ENCODE results near the gene SPINK7. TPM values are rescaled to one million over a fixed set of nuclear protein-coding genes. Genes with fewer than 3 reads are reported as not detected.

The SPINK7 gene
- total RNA-seq, 1 experiment from 2014 or later, result not detected

GRCh38 chr5:148309019-148309418 is 3.2 kb upstream of the SPINK7 start:
- no peak overlapping the region for H3K4me2 ChIP-seq (ENCODE audit: low read length)
- H3K4me3 ChIP-seq (replicated peaks in 1 of 2; ENCODE audit: low read depth in 1 of 2, low read length in 2 of 2), result no peak overlapping the region
- no peak overlapping the region for H3K9ac ChIP-seq (ENCODE audit: low read length)
- H3K9me3 ChIP-seq (ENCODE audit: control insufficient read depth in 1 of 2, insufficient read depth in 1 of 2, low read depth in 1 of 2, low read length in 2 of 2), result no peaks in the 10 kb centered on the region
- CTCF ChIA-PET, result no interaction called here
- no TSS peak for BruUV-seq (replicated peaks)
- H3K27ac ChIP-seq (ENCODE audit: low read depth, low read length), result no peak overlapping the region
- H2AFZ ChIP-seq (ENCODE audit: low read depth, low read length, poor library complexity, severe bottlenecking), result no peak overlapping the region
- H3K9me2 ChIP-seq (ENCODE audit: insufficient read depth), result no peaks in the 10 kb centered on the region
- no peaks in the 10 kb centered on the region for H3K27me3 ChIP-seq (ENCODE audit: insufficient read depth, low read length)
- H3K36me3 ChIP-seq (ENCODE audit: control insufficient read depth in 1 of 2, insufficient read depth in 2 of 2, low read length in 2 of 2), result no peaks in the 10 kb centered on the region
- no peaks in the 10 kb centered on the region for H3K79me2 ChIP-seq (ENCODE audit: insufficient read depth, low read length)
- H4K20me1 ChIP-seq (ENCODE audit: insufficient read depth), result no peaks in the 10 kb centered on the region; the same call in 1 of the 2 replicates
- TF ChIP-seq RAD21 (IDR thresholded peaks at IDR 0.05; ENCODE audit: low read depth), result no peak
- no peak for TF ChIP-seq TCF7L2 (IDR thresholded peaks at IDR 0.05; ENCODE audit: borderline replicate concordance, extremely low read depth, insufficient read depth, insufficient read length)
- TF ChIP-seq ZNF274 (IDR thresholded peaks at IDR 0.05; ENCODE audit: low read depth, low read length), result no peak
- TF ChIP-seq MAX (IDR thresholded peaks at IDR 0.05), result no peak
- no peak for TF ChIP-seq SP1 (IDR thresholded peaks at IDR 0.05; ENCODE audit: low read depth)
- TF ChIP-seq POLR2AphosphoS5 (IDR thresholded peaks at IDR 0.05; ENCODE audit: low read depth, low read length), result no peak
- TF ChIP-seq CEBPB (IDR thresholded peaks at IDR 0.05; ENCODE audit: low read depth), result no peak
- no peak for TF ChIP-seq ZBTB33 (IDR thresholded peaks at IDR 0.05; ENCODE audit: extremely low read depth, insufficient replicate concordance, low read length)
- no peak for DNase-seq (ENCODE audit: low read depth, low spot score)
- RAD21 ChIA-PET (ENCODE audit: low non-redundant PET in 1 of 2, low total read pairs in 2 of 2, uncharacterized antibody in 2 of 2, unreplicated experiment in 2 of 2), result no interaction called here
- no peak for ATAC-seq
- POLR2A ChIA-PET, result no interaction called here
- H3K4me1 ChIP-seq (ENCODE audit: control insufficient read depth in 1 of 2, insufficient read depth in 2 of 2, low read length in 2 of 2), result no peaks in the 10 kb centered on the region
- intact Hi-C loops (cut with micrococcal nuclease), result no loop called here

- intact Hi-C loops (cut with micrococcal nuclease), result no loop called here
- DNase-seq (ENCODE audit: low read depth, low spot score) (no peak), ATAC-seq (no peak)
- no peak overlapping the region for H3K4me3 ChIP-seq (replicated peaks in 1 of 2; ENCODE audit: low read depth in 1 of 2, low read length in 2 of 2)
- no peak overlapping the region for H3K27ac ChIP-seq (ENCODE audit: low read depth, low read length)
- ChIA-PET CTCF (no interaction called here), RAD21 (ENCODE audit: low non-redundant PET in 1 of 2, low total read pairs in 2 of 2, uncharacterized antibody in 2 of 2, unreplicated experiment in 2 of 2) (no interaction called here), POLR2A (no interaction called here)
- no peaks in the 10 kb centered on the region for H3K9me3 ChIP-seq (ENCODE audit: control insufficient read depth in 1 of 2, insufficient read depth in 1 of 2, low read depth in 1 of 2, low read length in 2 of 2)
- no peak overlapping the region for H2AFZ ChIP-seq (ENCODE audit: low read depth, low read length, poor library complexity, severe bottlenecking)
- no peak overlapping the region for H3K9ac ChIP-seq (ENCODE audit: low read length)
- H3K4me2 ChIP-seq (ENCODE audit: low read length), result no peak overlapping the region
- no peaks in the 10 kb centered on the region for H3K9me2 ChIP-seq (ENCODE audit: insufficient read depth)
- H3K4me1 ChIP-seq (ENCODE audit: control insufficient read depth in 1 of 2, insufficient read depth in 2 of 2, low read length in 2 of 2), result no peaks in the 10 kb centered on the region
- H3K27me3 ChIP-seq (ENCODE audit: insufficient read depth, low read length), result no peaks in the 10 kb centered on the region
- no peaks in the 10 kb centered on the region for H3K36me3 ChIP-seq (ENCODE audit: control insufficient read depth in 1 of 2, insufficient read depth in 2 of 2, low read length in 2 of 2)
- no peaks in the 10 kb centered on the region for H3K79me2 ChIP-seq (ENCODE audit: insufficient read depth, low read length)
- no TSS peak for BruUV-seq (replicated peaks)
- H4K20me1 ChIP-seq (ENCODE audit: insufficient read depth), result no peaks in the 10 kb centered on the region; the same call in 1 of the 2 replicates
- TF ChIP-seq ELF1 (IDR thresholded peaks at IDR 0.05; ENCODE audit: borderline replicate concordance, low read depth), result no peak
- TF ChIP-seq POLR2A (IDR thresholded peaks at IDR 0.05; ENCODE audit: borderline replicate concordance, extremely low read depth, insufficient read depth, insufficient read length), result no peak
- no peak for TF ChIP-seq JUND (IDR thresholded peaks at IDR 0.05)
- no peak for TF ChIP-seq YY1 (IDR thresholded peaks at IDR 0.05; ENCODE audit: extremely low read depth, insufficient replicate concordance, low read depth, low read length)
- no peak for TF ChIP-seq POLR2AphosphoS5 (IDR thresholded peaks at IDR 0.05; ENCODE audit: low read depth, low read length)
- no peak for TF ChIP-seq SIN3A (IDR thresholded peaks at IDR 0.05; ENCODE audit: low read depth)
- no peak for TF ChIP-seq SP1 (IDR thresholded peaks at IDR 0.05; ENCODE audit: low read depth)
- no peak for TF ChIP-seq ZBTB33 (IDR thresholded peaks at IDR 0.05; ENCODE audit: extremely low read depth, insufficient replicate concordance, low read length)
- TF ChIP-seq ATF3 (IDR thresholded peaks at IDR 0.05), result no peak
- no peak for TF ChIP-seq FOSL1 (IDR thresholded peaks at IDR 0.05; ENCODE audit: low read depth)
- no peak for TF ChIP-seq EGR1 (IDR thresholded peaks at IDR 0.05; ENCODE audit: low read depth)
Observed at GRCh38 chr5:148309746-148310145, 2.5 kb upstream of the SPINK7 start.
